IMR-90 (cell line): ENCODE data around the gene CLRN3. TPM values are rescaled to one million over a fixed set of nuclear protein-coding genes. Genes with fewer than 3 reads are reported as not detected.

ENCODE experiments used
- ATAC-seq: fragments of 200-7000 bp; cut with Tn5 transposase; 2 replicates; pipeline ENCODE4 v1.9.1; 2020; ENCODE audit warnings: low read depth, mild to moderate bottlenecking, moderate library complexity
- BruUV-seq: library from RNA; stranded (reverse); fragments of 400-500 nt; replicated peaks from 2 replicates; lab custom pipeline; 2021; lab: Mats Ljungman, UMichigan
- CTCF ChIA-PET: fragments of 300-600 bp; formaldehyde crosslinking; extraction: SDS; loops from one replicate; lab custom pipeline; 2021; ENCODE audit warnings: antibody characterized with exemption; lab: Yijun Ruan, JAX
- POLR2A ChIA-PET: fragments of 300-600 bp; sonication (Branson Sonifier 250); formaldehyde crosslinking; loops from one replicate; lab custom pipeline; 2022; ENCODE audit warnings: antibody characterized with exemption; ENCODE audit not compliant: unreplicated experiment; lab: Charles Lee
- DNase-seq: peaks from one replicate; pipeline ENCODE4 v3.0.0; 2013
- H2AFZ ChIP-seq: replicated peaks from 2 replicates; pipeline ENCODE3; 2013; ENCODE audit warnings: low read length, mild to moderate bottlenecking; ENCODE audit not compliant: poor library complexity
- H2AK5ac ChIP-seq: 2 replicates; pipeline ENCODE4 v1.6.1; 2013; ENCODE audit warnings: low read depth, low read length, inconsistent platforms
- H2AK9ac ChIP-seq: replicated peaks from 2 replicates; pipeline ENCODE3; 2013; ENCODE audit warnings: mild to moderate bottlenecking, low read depth, low read length, moderate library complexity; ENCODE audit not compliant: poor library complexity
- H2BK120ac ChIP-seq: 2 replicates; pipeline ENCODE4 v1.6.1; 2013; ENCODE audit warnings: low read depth, low read length, inconsistent platforms
- H2BK15ac ChIP-seq: 3 replicates; pipeline ENCODE4 v1.6.1; 2013; ENCODE audit warnings: low read depth, low read length, inconsistent platforms
- H2BK20ac ChIP-seq: 2 replicates; pipeline ENCODE4 v1.6.1; 2013; ENCODE audit warnings: low read depth, mild to moderate bottlenecking, inconsistent platforms, low read length, moderate library complexity
- H2BK5ac ChIP-seq: 2 replicates; pipeline ENCODE4 v1.6.1; 2013; ENCODE audit warnings: mild to moderate bottlenecking, low read depth, low read length, inconsistent platforms; ENCODE audit not compliant: poor library complexity, severe bottlenecking
- H3K14ac ChIP-seq: replicated peaks from 2 replicates; pipeline ENCODE4 v1.6.1; 2013; ENCODE audit warnings: low read depth, low read length, inconsistent platforms
- H3K18ac ChIP-seq: 2 replicates; pipeline ENCODE4 v1.6.1; 2013; ENCODE audit warnings: low read depth, low read length, control low read depth
- H3K23ac ChIP-seq: 2 replicates; pipeline ENCODE4 v1.6.1; 2013; ENCODE audit warnings: low read depth, low read length, inconsistent platforms
- H3K27ac ChIP-seq: 2 replicates; pipeline ENCODE4 v1.5.1; 2013; ENCODE audit warnings: mild to moderate bottlenecking, control low read depth, low read length; ENCODE audit not compliant: insufficient read depth
- H3K27me3 ChIP-seq: 2 replicates; pipeline ENCODE4 v1.6.1; 2013; ENCODE audit warnings: low read length; ENCODE audit not compliant: control insufficient read depth, insufficient read depth
- H3K36me3 ChIP-seq: 2 replicates; pipeline ENCODE4 v1.6.1; 2013; ENCODE audit warnings: low read length, mixed read lengths; ENCODE audit not compliant: control insufficient read depth, insufficient read depth
- H3K4ac ChIP-seq: 2 replicates; pipeline ENCODE4 v1.6.1; 2013; ENCODE audit warnings: low read depth, low read length, inconsistent platforms
- H3K4me1 ChIP-seq: 2 replicates; pipeline ENCODE4 v1.6.1; 2013; ENCODE audit warnings: low read length, mixed read lengths; ENCODE audit not compliant: control insufficient read depth, insufficient read depth
- H3K4me2 ChIP-seq: 2 replicates; pipeline ENCODE4 v1.6.1; 2013; ENCODE audit warnings: low read depth, mild to moderate bottlenecking, control low read depth, low read length, moderate library complexity
- H3K4me3 ChIP-seq: 2 replicates; pipeline ENCODE4 v1.5.1; 2013; ENCODE audit warnings: low read depth, mild to moderate bottlenecking, control low read depth, low read length, moderate library complexity; ENCODE audit not compliant: insufficient read depth
- H3K56ac ChIP-seq: 2 replicates; pipeline ENCODE4 v1.6.1; 2013; ENCODE audit warnings: low read length, inconsistent platforms; ENCODE audit not compliant: insufficient read depth; ENCODE audit errors: extremely low read depth
- H3K79me1 ChIP-seq, 2 experiments: 2 replicates each; pipeline ENCODE4 v1.6.1; 2013; ENCODE audit warnings: low read length in 2 of 2, inconsistent platforms in 1 of 2, low read depth in 1 of 2
- H3K9ac ChIP-seq: 2 replicates; pipeline ENCODE4 v1.6.1; 2013; ENCODE audit warnings: low read depth, low read length, control low read depth
- H3K9me1 ChIP-seq: 2 replicates; pipeline ENCODE4 v1.6.1; 2013; ENCODE audit warnings: low read length, inconsistent platforms; ENCODE audit not compliant: insufficient read depth
- H3K9me3 ChIP-seq: 2 replicates; pipeline ENCODE4 v1.6.1; 2013; ENCODE audit warnings: low read length; ENCODE audit not compliant: control insufficient read depth, insufficient read depth
- H4K20me1 ChIP-seq: 2 replicates; pipeline ENCODE4 v1.6.1; 2013; ENCODE audit warnings: low read length, inconsistent platforms; ENCODE audit not compliant: insufficient read depth
- H4K5ac ChIP-seq: 2 replicates; pipeline ENCODE4 v1.6.1; 2013; ENCODE audit warnings: mild to moderate bottlenecking, low read depth, low read length, control low read depth
- H4K8ac ChIP-seq, 2 experiments: 2 replicates each; pipeline ENCODE4 v1.6.1; 2013; ENCODE audit warnings: low read depth in 2 of 2, low read length in 2 of 2, control low read depth in 1 of 2, inconsistent platforms in 1 of 2
- H4K91ac ChIP-seq: 2 replicates; pipeline ENCODE4 v1.6.1; 2013; ENCODE audit warnings: low read depth, low read length, inconsistent platforms; ENCODE audit not compliant: insufficient read depth
- BHLHE40 ChIP-seq: fragments of 150-350 bp; IDR thresholded peaks from 2 replicates; pipeline ENCODE4 v1.6.1; 2016; ENCODE audit warnings: mild to moderate bottlenecking, low read depth, low read length
- CEBPB ChIP-seq: IDR thresholded peaks from 2 replicates; pipeline ENCODE4 v1.6.1; 2012; ENCODE audit warnings: low read depth, low read length, improper control_type of control experiment
- CHD1 ChIP-seq: IDR thresholded peaks from 2 replicates; pipeline ENCODE4 v1.6.1; 2012; ENCODE audit warnings: low read depth, low read length, improper control_type of control experiment
- FOS ChIP-seq: fragments of 150-350 bp; IDR thresholded peaks from 2 replicates; pipeline ENCODE4 v1.6.1; 2016; ENCODE audit warnings: low read depth, low read length
- MAFK ChIP-seq: IDR thresholded peaks from 2 replicates; pipeline ENCODE4 v1.6.1; 2012; ENCODE audit warnings: low read depth, low read length, improper control_type of control experiment
- MAZ ChIP-seq: IDR thresholded peaks from 2 replicates; pipeline ENCODE4 v1.6.1; 2012; ENCODE audit warnings: low read depth, mild to moderate bottlenecking, low read length, improper control_type of control experiment, moderate library complexity, borderline replicate concordance
- MXI1 ChIP-seq: IDR thresholded peaks from 2 replicates; pipeline ENCODE4 v1.6.1; 2012; ENCODE audit warnings: low read depth, mild to moderate bottlenecking, low read length, moderate library complexity, borderline replicate concordance
- NFE2L2 ChIP-seq: fragments of 150-350 bp; IDR thresholded peaks from 2 replicates; pipeline ENCODE4 v1.6.1; 2016; ENCODE audit warnings: low read depth, mild to moderate bottlenecking, low read length
- POLR2A ChIP-seq: IDR thresholded peaks from 2 replicates; pipeline ENCODE4 v1.6.1; 2012; ENCODE audit warnings: mild to moderate bottlenecking, low read depth, low read length
- RAD21 ChIP-seq: IDR thresholded peaks from 2 replicates; pipeline ENCODE4 v1.6.1; 2012; ENCODE audit warnings: low read length, improper control_type of control experiment
- RCOR1 ChIP-seq: IDR thresholded peaks from 2 replicates; pipeline ENCODE4 v1.6.1; 2012; ENCODE audit warnings: mild to moderate bottlenecking, low read length, improper control_type of control experiment; ENCODE audit not compliant: insufficient replicate concordance
- RFX5 ChIP-seq: IDR thresholded peaks from 2 replicates; pipeline ENCODE4 v1.8.0; 2012; ENCODE audit warnings: low read depth, mild to moderate bottlenecking, low read length, moderate library complexity
- SMC3 ChIP-seq: fragments of 150-350 bp; IDR thresholded peaks from 2 replicates; pipeline ENCODE4 v1.6.1; 2016; ENCODE audit warnings: low read depth, mild to moderate bottlenecking, antibody characterized with exemption, low read length, moderate library complexity
- WGBS, 2 experiments: methylation state at CpG; one replicate each; pipeline versions ENCODE4 v1.1.5 to v1.1.7; 2013; ENCODE audit warnings: missing lambda C conversion rate in 2 of 2; ENCODE audit not compliant: insufficient read length in 1 of 2; ENCODE audit errors: extremely low coverage in 2 of 2; 5-methylcytosine and 5-hydroxymethylcytosine counted together
- dilution Hi-C: fragments of 300-500 bp; cut with HindIII; formaldehyde crosslinking; loops from one replicate; pipeline ENCODE4 v1.14.3; 2018; ENCODE audit warnings: low sequenced_read_pairs; ENCODE audit not compliant: unreplicated experiment
- in situ Hi-C: fragments of 300-500 bp; cut with MboI; formaldehyde crosslinking; loops from 3 replicates; pipeline ENCODE4 v1.14.3; 2019; ENCODE audit warnings: low sequenced_read_pairs, inconsistent platforms, mixed read lengths
- intact Hi-C: fragments of 100-400 bp; cut with micrococcal nuclease; formaldehyde crosslinking; loops from 2 replicates; pipeline ENCODE4 v1.10.0; 2022
- polyA plus RNA-seq, 3 experiments: library from polyadenylated mRNA; depleted of rRNA; stranded (reverse); fragments of >200 nt; gene quantifications; 2 replicates each; pipeline ENCODE4 v1.2.3, GENCODE V29; 2012; ENCODE audit warnings: low replicate concordance in 1 of 3
- total RNA-seq: library from RNA; depleted of rRNA; stranded (reverse); fragments of >200 nt; gene quantifications from 2 replicates; pipeline ENCODE4 v1.2.3, GENCODE V29; 2012
- TF ChIP-seq, protein P1 (sequence below): fragments of 150-350 bp; IDR thresholded peaks from 2 replicates; pipeline ENCODE4 v1.6.1; 2017; ENCODE audit warnings: mild to moderate bottlenecking, antibody characterized with exemption, low read length, low read depth
- TF ChIP-seq, protein P2 (sequence below): fragments of 150-350 bp; IDR thresholded peaks from 2 replicates; pipeline ENCODE4 v1.6.1; 2016; ENCODE audit warnings: low read depth, mild to moderate bottlenecking, low read length, moderate library complexity, borderline replicate concordance
- TF ChIP-seq, protein P3 (sequence below): conservative IDR thresholded peaks from 2 replicates; pipeline ENCODE4 v1.5.1; 2012; ENCODE audit warnings: mild to moderate bottlenecking, low read depth, low read length, improper control_type of control experiment

The CLRN3 gene
- total and polyA plus RNA-seq, 2 of the 4 experiments (the other 2 are of a cell fraction): not detected

DNA sequence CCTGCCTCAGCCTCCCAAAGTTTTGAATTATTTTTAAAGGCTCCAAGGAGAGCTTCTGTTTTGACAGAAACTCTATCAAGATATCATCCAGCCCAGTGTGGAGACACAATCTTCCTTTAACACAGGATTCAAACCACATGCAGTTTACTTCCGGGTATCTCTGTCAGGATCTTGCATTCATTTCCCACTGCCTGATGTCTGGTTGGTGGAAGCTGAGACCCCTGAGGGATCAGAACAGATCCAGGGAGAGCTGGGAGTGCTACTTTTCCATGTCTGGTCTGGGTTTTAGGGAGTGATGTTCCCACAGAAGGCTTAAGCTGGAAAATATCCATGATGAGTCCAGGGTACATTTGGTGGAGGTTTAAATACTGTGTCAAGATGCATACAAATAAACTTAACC is 30.9 kb upstream of the CLRN3 start:
- intact Hi-C loops: no loop called here
- no peaks in the 10 kb centered on the region for H3K27me3 ChIP-seq
- H3K18ac ChIP-seq: no peak overlapping the region
- H3K4me2 ChIP-seq: no peak overlapping the region
- ATAC-seq (no peak), DNase-seq (no peak)
- H3K4me3 ChIP-seq: no peak overlapping the region
- H3K23ac ChIP-seq: no peak overlapping the region
- H4K91ac ChIP-seq: no peak overlapping the region; the same call in 1 of the 2 replicates
- ChIA-PET CTCF (interaction anchor here (1.4 kb wide), 1 partner anchor 17 kb away, joined by 4 read pairs; the partner anchor contains the start of gene PTPRE), POLR2A (no interaction called here)
- no peaks in the 10 kb centered on the region for H3K9me3 ChIP-seq
- no peak overlapping the region for H4K8ac ChIP-seq
- no peaks in the 10 kb centered on the region; the same call in 1 of the 2 replicates for H3K9me1 ChIP-seq
- dilution Hi-C loops: no loop called here
- H3K56ac ChIP-seq: no peak overlapping the region
- no peak overlapping the region for H2BK15ac ChIP-seq
- BruUV-seq: no TSS peak
- H2BK20ac ChIP-seq: no peak overlapping the region; the same call in 1 of the 2 replicates
- no peak overlapping the region for H3K27ac ChIP-seq
- no peak overlapping the region for H3K4ac ChIP-seq
- H3K4me1 ChIP-seq: peaks cover 7% of the 10 kb centered on the region
- H3K36me3 ChIP-seq: no peaks in the 10 kb centered on the region
- no peak overlapping the region for H2AK5ac ChIP-seq
- no CpG with 5 or more reads among the region's 1 CpG for WGBS, 2 experiments
- H2BK5ac ChIP-seq: no peak overlapping the region
- no peaks in the 10 kb centered on the region for H4K20me1 ChIP-seq
- H2AFZ ChIP-seq: no peak overlapping the region
- H3K79me1 ChIP-seq: no peaks in the 10 kb centered on the region
- H3K9ac ChIP-seq: no peak overlapping the region
- no peak overlapping the region for H2BK120ac ChIP-seq
- no peak overlapping the region for H2AK9ac ChIP-seq
- TF ChIP-seq, protein P1, sequence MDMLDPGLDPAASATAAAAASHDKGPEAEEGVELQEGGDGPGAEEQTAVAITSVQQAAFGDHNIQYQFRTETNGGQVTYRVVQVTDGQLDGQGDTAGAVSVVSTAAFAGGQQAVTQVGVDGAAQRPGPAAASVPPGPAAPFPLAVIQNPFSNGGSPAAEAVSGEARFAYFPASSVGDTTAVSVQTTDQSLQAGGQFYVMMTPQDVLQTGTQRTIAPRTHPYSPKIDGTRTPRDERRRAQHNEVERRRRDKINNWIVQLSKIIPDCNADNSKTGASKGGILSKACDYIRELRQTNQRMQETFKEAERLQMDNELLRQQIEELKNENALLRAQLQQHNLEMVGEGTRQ: no peak
- TF ChIP-seq BHLHE40: no peak
- no peak for TF ChIP-seq RCOR1
- TF ChIP-seq CEBPB: no peak
- no peak for TF ChIP-seq RAD21
- TF ChIP-seq, protein P2, sequence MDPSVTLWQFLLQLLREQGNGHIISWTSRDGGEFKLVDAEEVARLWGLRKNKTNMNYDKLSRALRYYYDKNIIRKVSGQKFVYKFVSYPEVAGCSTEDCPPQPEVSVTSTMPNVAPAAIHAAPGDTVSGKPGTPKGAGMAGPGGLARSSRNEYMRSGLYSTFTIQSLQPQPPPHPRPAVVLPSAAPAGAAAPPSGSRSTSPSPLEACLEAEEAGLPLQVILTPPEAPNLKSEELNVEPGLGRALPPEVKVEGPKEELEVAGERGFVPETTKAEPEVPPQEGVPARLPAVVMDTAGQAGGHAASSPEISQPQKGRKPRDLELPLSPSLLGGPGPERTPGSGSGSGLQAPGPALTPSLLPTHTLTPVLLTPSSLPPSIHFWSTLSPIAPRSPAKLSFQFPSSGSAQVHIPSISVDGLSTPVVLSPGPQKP: no peak
- no peak for TF ChIP-seq MAZ
- no peak for TF ChIP-seq MXI1
- TF ChIP-seq NFE2L2: no peak
- TF ChIP-seq, protein P3, sequence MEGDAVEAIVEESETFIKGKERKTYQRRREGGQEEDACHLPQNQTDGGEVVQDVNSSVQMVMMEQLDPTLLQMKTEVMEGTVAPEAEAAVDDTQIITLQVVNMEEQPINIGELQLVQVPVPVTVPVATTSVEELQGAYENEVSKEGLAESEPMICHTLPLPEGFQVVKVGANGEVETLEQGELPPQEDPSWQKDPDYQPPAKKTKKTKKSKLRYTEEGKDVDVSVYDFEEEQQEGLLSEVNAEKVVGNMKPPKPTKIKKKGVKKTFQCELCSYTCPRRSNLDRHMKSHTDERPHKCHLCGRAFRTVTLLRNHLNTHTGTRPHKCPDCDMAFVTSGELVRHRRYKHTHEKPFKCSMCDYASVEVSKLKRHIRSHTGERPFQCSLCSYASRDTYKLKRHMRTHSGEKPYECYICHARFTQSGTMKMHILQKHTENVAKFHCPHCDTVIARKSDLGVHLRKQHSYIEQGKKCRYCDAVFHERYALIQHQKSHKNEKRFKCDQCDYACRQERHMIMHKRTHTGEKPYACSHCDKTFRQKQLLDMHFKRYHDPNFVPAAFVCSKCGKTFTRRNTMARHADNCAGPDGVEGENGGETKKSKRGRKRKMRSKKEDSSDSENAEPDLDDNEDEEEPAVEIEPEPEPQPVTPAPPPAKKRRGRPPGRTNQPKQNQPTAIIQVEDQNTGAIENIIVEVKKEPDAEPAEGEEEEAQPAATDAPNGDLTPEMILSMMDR: no peak
- TF ChIP-seq RFX5: no peak
- TF ChIP-seq POLR2A: no peak
- TF ChIP-seq MAFK: no peak
- TF ChIP-seq SMC3: no peak
- TF ChIP-seq FOS: no peak
- no peak for TF ChIP-seq CHD1
- in situ Hi-C loops: no loop called here
- H3K14ac ChIP-seq: no peak overlapping the region
- H4K5ac ChIP-seq: no peak overlapping the region
